Activated CD4-positive, alpha-beta T cell treated with anti-CD3 and anti-CD28 coated beads, Interleukin-2, amount 50 U/mL, for 16 hours (primary cell): Measurements from ENCODE around the gene COPE.
"Not testable (repeated sequence)": the region's sequence is repeated elsewhere in the genome, so short reads cannot be mapped to it uniquely, and the experiment has no call there.

Experiments used
- DNase-seq: peaks from one replicate; pipeline ENCODE4 v3.0.0-alpha.2; 2020

COPE gene

DNA sequence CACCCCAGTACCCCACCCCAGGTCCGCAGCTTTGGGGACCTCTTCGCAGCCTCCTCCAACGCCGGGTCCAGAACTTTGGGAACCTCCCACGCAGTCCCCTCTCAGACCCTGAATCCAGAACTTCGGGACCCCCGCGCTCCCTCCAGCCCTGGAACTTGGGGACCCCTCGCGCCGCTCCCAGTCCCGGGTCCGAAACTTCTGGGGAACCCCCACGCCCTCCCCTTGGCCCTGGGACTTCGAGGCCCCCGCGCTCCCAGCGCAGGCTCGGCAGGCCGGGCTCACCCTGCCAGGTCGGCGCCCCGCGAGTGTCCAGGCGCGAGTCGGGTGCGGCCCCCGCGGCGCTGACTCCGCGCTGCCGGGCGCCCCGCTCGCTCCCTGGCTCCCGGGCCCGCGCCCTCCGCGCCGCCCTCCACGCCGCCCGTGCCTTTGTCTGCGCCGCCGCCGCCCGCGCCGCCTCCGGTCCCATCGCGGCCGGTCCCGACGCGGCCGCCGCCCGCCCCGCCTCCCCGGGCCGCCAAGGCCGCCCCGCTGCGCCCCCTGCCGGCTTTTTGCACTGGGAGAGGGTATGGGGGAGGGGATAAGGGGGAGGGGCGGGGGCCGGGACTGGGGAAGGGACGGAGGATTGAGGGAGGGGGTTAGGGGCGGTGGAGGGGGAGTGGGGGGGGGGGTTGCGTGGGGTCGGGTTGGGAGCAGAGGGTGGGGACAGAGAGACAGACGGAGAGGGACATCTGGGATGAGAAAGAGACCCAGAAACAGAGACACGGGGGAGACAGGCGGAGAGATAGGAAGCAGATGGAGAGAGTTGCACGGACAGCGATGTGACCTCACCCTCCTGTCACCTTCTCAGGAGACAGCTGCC lies 21.8 kb upstream of the COPE start, which contains the start of gene HOMER3:
TSS of gene HOMER3 (minus strand) at position 449 of the 859 bp plus-strand sequence. CDS start 2,235 bp downstream, outside the sequence.
- peak; percentile 61 for DNase-seq

DNA sequence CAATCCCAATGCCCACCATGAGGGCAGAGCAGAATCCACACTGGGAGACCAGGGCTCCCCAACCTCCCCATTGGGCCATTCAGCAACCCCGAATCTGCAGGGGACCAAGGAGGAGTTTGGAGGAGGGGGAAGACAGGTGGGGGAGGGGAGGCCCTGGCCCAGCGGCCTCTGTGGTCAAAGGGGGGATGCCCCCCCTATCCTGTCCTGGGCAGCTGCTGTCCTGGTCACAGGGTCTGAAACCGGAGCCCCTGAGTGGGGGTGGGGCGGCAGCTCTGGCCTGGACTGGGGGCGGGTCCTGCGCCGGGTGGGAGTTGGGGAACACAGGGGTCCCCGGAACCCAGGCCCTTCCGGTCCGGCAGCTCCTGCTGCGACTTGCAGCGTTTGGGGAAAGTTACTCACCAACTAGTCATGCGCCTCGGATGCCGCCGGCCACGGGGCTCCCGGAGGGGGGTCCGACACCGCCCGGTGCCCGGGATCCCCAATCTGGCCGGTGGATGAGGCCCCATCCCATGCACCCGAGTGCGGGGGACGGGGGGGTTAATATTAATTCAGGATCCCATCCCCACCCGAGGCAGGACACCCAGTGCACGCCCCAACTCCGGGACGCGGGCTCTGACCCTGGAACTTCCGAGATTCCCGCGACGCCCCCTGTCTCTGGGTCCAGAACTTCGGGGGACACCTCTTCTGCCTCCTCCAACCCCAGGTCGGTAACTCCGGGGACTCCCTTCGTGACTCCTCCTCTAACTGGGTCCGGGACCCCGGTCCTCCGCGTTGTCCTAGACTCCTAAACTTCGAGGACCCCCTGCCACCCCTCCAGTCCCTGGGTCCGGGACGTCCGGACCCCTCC lies 21.0 kb upstream of the COPE start:
- DNase-seq = no peak

DNA sequence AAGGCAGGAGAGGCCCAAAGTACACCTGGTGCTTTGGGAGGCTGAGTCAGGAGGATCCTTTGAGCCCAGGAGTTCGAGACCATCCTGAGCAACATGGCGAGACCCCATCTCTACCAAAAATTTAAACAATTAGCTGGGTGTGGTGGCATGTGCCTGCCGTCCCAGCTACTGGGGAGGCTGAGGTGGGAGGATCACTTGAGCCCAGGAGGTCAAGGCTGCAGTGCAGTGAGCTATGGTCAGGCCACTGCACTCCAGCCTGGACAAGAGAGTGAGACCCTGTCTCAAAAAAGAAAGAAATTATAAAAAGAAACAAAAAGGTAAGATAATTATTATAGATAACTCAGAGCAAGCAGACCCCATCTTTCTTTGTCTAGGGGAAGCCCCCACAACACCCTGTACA lies 20.0 kb upstream of the COPE start:
- no peak for DNase-seq

DNA sequence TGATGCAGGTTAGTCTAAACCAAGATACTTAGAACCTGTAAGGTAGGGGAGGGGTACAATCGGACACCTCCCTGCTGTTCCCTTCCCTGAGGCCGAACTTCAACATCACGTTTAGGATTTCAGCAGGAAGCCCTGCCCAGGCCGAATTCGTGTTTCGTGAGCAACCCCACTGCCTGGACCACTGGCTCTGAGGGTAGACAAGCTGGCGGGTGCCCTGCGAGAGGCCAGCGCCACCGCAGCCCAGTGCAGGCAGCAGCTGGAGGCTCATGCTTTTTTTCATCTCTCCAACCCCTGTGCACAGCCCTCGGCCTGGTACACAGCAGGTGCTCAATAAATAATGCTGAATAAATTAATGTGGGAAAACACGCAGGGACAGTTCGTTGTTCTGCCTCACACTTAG lies 14.1 kb upstream of the COPE start:
- no peak for DNase-seq

DNA sequence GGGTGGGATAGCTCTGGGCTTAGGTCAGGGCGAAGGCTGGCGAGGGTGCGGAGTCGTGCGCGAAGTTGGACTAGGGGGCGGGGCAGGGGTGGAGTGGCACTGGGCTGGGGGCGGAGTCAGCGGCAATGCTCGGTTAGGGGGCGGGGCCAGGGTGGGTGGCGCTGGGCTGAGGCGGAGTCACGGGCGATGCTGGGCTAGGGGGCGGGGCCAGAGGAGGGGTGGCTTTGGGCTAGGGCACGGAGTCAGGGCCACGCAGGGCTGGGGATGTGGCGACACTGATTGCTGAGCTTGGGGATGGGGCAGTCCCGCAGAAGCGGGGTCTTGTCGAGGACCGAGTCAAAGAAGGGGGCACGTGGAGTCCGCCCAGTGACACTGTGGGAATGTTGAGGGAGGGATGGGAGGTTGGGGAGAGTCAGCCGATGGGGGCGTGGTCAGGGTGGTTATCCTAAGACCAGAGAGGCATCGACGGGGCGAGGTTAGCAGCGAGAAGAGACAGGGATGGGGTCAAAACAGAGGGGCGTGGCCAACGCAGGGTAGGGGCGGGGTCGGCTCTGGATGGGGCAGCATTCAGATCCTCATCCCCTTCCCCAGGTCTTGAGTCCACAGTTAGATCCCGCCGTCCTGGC lies 13.1 kb upstream of the COPE start:
- peak; percentile 80 for DNase-seq

DNA sequence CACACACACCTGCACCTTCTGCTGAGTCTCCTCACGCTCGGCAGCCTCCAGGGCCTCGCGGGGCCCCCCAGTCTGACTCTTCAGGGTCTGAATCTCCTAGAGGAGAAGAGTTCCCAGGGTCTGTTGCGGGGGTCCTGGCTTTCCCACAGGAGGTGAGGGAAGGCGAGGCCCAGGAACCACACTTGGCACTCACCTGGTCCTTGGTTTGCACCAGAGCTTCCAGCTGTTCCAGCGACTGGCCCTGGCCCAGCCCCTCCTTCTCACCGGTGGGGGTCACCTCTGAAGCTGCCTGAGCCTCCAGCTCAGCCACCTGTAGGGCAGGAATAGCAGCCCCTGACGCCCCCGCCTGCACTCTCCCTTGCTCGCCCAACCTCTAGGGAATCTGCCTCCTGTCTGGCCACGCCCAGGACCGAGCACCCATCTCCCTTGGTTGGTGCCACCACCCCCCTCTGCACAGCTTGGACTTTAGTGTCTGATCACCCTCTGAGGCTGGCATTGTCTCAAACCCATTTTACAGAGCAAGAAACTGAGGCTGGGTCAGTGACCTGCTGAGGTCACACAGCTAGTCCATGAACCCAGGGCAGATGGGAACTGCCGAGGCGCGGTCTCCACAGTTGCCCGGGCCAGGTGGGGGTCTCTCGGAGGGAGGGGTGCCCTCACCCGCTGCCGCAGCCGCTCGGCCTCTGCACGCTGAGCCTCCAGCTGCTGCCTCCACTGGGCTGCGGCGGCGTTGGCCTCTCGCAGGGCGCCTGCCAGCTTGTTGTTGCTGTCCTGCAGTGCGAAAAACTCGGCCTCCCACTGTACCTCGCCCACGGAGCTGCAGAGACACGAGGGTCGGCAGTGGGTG lies 12.4 kb upstream of the COPE start:
- no peak for DNase-seq

DNA sequence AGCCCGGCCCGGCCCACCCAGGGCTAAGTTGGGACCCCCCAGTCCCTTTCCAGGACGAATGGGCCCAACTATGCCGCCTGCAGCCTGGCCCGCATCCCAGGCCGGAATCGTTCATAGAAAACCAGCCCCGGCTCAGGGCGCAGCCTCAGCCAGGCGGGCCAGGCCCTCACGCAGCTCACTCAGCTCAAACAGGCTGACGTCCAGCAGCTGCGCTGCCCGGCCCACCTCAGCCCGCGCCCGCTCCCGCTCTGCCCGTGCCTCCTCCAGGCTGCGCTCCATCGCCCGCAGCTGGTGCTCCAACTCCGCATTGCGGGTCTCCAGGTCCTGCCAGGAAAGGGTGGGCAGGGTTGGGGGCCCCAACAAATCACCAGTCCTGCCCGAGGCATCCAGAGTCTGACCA lies 10.1 kb upstream of the COPE start:
- DNase-seq = no peak

DNA sequence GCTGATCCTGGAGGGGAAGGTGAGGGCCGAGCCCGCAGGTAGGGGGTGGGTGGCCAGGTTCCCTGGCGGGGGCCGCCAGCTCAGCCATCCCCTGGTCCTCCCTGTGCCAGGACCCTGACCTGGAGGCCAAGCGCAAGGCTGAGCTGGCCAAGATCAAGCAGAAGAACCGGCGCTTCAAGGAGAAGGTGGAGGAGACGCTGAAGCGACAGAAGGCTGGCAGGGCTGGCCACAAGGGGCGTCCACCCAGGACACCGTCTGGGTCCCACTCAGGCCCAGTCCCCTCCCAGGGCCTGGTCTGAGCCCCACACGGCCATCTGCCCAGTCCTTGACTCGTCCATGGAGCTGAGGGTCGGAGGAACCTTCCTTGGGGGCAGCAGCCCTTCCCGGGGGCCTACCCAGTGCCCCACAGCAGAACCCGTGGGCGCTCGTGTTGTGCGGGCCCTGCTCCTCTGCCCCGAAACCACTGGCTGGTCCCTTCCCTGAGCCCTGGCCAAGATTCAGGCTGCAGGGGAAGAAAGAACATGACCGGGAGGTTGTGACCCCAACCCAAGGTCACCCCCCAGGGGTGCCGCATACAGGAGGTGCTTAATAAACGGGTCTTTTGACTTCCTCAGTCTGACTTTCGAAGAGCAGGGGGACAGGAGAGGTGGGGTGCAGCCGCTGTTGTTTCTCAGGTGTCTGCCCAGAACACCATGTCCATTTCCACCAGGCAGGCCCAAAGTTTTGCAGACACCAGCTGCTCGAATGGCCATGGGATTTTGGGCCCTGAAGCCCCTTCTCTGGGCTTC lies 9.0 kb upstream of the COPE start:
- DNase-seq = no peak

DNA sequence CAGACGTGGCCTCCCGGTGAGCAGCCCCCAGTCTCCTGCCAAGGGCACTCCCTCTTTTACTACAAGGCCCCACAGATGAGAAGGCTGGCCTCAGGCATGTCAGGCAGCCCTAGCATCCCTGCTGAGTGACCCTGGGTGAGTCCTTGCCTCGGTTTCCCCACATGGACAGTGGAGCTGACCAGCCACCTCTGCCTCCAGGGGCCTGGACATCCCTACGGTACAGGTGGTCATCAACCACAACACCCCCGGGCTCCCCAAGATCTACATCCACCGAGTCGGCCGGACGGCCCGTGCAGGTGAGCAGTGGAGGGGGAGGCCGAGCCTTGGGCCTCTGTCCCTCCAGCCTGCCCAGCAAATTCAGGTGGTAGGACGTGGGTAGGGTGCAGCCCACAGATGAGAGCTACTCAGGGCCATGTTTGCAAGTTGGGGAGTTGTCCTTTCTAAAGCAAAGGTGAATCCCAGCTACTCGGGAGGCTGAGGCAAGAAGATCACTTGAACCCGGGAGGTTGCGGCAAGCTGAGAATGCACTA lies 5.6 kb upstream of the COPE start:
- DNase-seq = no peak

DNA sequence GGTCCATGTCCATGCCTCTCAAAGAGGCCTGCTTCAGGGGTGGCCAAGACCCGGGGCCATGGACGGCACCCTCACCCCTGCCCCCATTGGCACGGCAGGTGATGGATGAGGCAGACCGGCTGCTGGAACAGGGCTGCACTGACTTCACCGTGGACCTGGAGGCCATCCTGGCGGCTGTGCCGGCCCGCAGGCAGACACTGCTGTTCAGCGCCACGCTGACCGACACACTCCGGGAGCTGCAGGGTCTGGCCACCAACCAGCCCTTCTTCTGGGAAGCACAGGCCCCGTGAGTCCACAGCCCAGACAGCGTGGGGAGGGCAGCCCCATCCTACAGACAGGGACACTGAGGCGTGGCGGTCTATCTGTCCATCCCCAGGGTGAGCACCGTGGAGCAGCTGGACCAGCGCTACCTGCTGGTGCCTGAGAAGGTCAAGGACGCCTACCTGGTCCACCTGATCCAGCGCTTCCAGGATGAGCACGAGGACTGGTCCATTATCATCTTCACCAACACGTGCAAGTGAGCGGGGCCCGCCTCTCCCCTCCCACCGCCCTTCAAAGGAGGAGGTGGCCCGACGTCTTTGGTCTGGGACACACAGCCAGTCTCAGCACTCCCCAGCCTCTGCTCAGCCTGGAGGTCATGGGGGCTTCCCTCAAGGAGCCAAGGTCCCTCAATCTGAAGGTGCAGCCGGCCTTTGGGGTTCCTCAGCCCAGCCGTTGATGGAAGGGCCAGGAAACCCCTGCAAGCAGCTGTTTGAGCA lies 3.2 kb upstream of the COPE start:
- no peak for DNase-seq

DNA sequence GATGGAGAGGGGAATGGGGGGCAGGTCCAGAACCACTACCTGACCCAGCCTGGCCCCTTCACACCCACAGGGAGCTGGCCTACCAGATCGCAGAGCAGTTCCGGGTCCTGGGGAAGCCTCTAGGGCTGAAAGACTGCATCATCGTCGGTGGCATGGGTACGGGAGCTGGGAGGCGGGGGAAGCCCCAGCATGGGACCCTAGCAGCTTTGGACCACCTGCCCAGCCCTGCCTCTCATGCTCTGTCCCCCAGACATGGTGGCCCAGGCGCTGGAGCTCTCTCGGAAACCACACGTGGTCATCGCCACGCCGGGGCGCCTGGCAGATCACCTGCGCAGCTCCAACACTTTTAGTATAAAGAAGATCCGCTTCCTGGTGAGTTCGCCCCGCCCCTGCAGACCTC lies 2.4 kb upstream of the COPE start:
- no peak for DNase-seq

DNA sequence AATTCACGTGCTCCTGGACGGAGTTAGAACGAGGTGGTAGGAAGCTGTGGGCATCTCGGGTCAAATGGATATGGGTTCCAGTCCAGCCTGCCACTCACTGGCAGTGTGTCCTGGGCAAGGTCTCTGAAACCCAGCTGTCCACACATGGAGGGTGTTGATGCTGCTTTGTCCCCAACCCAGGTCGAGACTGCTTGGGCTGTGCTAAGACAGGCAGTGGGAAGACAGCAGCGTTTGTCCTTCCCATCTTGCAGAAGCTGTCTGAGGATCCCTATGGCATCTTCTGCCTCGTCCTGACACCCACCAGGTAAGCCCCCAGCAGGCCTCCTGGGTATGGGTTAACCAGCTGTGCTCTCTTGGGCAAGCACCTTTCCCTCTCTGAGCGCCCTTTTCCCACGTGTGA lies 1.2 kb upstream of the COPE start:
- DNase-seq = no peak

DNA sequence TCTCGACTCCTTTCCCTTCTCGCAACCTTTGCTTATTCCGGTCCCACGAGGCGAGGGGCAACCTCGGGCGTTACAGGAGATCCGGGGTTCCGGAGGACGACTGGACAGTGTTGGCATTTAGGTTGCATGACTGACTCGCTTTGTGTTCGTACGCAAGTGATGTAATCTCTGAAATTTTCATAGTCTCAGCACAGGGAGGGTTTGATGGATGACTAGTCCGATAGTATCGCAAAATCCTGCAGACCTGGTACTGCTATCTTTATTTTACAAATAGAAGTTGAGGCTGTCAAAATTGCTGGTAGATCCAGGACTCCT lies 670 bp upstream of the COPE start:
- no peak for DNase-seq

DNA sequence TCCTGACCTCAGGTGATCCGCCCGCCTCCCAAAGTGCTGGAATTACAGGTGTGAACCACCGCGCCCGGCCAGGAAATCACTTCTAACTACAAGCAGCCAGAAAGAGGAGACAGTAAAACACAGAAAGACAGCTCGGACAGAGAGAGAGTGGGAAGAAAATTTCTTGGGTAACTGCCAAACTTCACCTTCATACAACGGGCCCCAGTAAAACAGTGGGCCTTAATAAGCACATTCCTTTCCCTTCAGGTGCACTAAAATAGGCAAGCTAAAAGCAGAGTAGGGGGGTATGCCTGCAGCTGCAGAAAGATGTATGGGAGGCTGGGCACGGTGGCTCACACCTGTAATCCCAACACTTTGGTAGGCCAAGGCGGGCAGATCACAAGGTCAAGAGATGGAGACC lies 1.6 kb downstream of the COPE start:
- not testable (repeated sequence) for DNase-seq

DNA sequence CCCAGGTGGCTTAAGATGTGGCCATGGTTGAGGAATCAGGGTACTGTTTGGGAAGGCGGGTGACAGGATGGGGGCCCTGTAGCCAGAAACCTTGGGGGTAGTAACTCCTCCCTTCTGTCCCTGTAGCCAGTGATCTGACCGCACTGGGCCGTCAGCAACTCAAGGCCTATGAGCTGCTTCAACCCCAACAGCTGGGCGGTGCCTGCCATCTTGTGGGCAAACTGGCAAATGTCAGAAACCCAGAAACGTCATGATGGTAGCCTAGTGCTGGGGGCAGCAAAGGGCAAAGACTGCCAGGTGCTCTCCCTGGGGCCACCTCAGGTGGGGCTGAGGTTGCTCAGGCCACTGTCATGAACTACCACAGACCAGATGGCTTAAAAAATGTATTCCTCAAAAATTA lies 3.5 kb downstream of the COPE start:
- peak; percentile 46 for DNase-seq

DNA sequence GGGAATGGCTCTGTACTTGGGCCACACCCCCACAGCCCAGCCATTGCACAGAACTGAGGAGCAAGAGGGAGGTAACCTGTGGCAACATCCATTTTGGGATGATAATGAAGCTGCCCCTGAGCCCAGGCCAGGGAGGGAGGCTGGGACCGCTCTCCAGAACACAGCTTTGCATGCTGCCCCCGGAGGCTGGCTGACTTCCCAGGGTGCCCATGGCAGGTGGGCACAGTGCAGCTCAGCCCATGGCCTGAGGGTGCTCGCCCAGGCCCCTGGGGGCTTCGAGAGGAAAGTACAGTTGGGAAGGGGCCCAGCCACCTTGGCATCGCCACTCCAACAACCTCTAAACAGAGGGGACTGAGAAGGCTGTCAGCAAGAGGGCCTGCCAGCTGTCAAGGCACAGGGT lies 5.7 kb downstream of the COPE start:
- no peak for DNase-seq

DNA sequence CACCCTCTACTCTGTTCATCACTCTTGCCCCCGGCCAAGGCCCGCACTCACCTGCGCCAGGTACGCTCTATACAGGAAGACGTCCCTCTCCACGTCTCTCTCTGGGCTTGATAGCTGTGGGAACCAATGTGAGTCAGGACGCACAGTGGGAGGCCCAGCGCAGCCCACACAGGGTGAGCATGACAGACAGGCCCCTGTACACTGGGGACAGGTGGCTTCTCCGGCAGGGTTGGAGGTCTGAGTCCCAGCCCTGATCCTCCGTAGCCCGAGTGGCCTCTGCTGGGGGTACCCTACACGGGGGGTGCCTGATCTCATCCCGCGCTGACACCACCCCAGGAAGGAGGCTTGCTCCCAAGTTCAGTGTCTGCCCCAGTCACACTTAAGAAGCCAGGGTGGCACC lies 6.3 kb downstream of the COPE start:
- no peak for DNase-seq

DNA sequence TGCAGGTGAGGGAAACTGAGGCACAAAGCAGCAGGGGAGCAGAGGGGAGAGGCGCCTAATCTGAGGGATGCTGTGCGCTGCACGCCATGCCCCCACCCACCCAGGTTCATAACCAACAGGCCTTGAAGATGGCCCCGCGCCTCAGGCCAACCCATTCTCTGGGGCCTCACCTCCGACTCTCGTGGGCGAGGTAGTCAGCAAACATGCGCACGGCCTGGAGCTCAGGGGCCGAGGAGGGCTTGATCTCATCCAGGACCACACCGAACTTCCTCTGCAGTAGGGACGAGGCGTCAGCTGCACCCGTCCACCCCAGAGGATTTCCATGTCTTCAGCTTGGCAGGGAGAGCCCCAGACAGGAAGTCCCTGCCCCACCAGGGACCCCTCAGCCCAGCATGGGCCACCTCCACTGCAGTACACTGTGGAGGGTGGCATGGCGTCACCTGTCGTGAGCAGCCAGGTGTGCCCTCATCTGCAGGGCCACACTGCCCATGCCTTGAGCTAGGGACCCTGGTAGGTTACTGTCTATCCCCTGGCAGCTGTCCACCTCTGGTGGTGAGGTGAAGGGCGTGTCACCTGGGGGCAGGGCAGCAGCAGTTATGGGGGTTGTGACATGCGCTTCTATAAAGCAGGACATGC lies 8.3 kb downstream of the COPE start:
- no peak for DNase-seq

DNA sequence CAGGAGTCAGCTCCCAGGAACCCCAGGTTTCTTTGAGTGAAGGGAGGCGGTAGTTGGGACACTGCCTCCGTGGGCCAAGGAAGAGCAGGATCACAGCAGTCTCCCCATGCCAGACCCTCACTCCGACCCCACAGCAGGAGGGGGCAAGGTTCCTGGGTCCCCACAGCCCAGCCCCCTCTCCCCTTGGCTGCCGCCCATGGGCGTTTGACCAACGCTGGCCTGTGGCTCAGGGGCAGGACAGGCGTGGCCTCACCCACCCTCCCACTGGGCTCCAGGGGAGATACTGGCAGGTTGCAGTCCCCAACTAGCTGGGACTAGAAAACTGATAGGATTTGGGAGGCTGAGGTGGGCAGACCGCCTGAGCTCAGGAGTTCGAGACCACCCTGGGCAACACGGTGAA lies 9.2 kb downstream of the COPE start:
- no peak for DNase-seq

DNA sequence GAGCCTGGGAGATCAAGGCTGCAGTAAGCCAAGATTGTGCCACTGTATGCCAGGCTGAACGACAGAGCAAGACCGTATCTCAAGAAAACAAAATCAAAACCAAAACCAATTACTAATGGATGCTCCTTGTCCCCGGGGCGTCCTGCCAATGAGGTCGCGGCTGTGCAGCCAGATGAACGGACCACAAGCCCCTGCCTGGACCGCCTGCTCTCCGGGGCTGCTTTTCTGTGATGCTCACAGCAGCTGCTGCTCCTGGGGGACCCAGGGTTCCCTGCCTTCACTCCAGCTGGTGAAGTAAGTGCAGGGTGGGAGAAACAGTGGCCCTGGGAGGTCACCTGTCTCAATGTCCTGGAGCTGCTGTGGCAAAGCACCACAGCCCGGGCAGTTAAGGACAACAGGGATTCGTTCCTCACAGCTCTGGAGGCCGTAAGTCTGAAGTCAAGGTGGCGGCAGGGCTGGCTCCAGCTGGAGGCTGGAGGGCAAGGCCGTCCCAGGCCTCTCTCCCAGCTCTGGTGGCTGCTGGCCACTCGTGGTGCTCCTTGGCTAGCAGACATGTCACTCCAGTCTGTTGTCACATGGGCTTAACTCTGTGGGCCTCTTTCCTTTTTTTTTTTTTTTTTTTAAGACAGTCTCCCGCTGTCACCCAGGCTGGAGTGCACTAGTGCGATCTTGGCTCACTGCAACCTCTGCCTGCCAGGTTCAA lies 10.1 kb downstream of the COPE start:
- no peak for DNase-seq
